HG02943 (cell line): ENCODE results near the gene CLIP1.
"Not testable (repeated sequence)": the region's sequence is repeated elsewhere in the genome, so short reads cannot be mapped to it uniquely, and the experiment has no call there.

ENCODE experiments used
- ATAC-seq: cut with Tn5 transposase; IDR thresholded peaks from one replicate; pipeline ENCODE4 v1.9.1; 2021; ENCODE audit warnings: mild to moderate bottlenecking, low read depth, moderate library complexity; ENCODE audit not compliant: unreplicated experiment

The CLIP1 gene

DNA sequence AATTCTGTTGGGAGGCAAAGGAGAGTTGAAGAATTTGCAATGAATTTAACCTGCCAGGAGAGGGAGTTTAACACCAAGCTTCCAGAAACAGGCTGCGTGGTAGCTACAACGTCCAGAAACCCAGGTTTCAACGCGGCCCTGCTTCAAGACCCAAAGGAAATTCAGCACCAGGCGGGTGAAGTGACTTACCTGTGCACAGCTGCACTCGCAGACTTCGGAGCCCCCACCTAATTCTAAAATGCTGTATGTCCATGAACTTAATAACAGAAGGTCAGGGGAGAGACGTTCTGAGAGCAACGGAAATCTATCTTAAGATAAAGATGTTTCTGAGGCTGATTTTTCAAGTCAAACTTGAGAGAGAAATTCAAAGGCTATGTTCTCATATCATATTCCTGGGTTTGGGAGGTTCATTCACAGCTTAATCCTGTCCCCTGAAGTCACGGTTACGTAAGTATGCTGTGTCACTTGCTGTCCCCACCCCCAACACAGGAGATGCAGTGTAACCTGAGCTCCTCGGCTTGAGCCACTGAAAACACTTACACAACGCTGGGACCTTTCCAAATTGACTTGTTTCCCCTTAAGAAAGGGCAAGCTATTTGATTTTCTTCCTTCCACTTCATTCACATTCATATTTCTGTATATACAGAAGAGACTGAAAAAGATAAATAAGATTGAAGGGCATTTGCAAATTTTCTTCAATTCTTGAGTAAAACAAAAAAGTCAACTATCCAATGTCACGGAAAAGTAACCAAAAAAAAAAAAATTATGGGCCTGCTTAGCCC, 22.7 kb downstream of the CLIP1 start:
- no peak for ATAC-seq

DNA sequence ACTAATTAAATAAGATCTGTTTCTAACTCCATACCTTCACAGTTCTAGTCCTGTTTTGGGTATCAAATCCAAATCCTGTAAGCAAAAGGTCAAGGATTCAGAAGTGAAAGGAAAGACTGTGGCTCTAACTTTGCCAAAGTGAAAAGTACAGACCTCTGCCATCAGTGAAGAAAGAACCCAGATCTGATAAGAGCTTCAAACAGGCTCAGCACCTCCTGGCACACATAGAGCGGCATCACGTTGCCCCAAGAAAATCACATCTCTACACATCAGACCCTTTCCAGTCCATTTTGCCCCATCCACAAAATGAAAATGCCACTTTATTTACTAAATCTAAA, 23.2 kb downstream of the CLIP1 start:
- ATAC-seq, result no peak

DNA sequence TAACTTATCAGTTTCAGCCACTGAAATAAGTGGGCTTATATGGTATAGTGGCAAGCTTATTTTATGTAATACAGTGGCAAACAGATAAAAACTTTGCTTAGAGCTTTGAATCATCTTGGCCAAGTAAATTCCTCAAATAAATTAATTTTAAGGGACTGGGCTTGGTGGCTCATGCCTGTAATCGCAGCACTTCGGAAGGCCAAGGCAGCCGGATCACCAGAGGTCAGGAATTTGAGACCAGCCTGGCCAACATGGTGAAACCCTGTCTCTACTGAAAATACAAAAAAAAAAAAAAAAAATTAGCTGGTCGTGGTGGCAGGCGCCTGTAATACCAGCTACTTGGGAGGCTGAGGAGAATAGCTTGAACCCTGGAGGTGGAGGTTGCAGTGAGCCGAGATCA, 24.5 kb downstream of the CLIP1 start:
- not testable (repeated sequence) for ATAC-seq

GRCh38 chr12:122395319-122395718, 27.1 kb downstream of the CLIP1 start:
- ATAC-seq, result no peak

DNA sequence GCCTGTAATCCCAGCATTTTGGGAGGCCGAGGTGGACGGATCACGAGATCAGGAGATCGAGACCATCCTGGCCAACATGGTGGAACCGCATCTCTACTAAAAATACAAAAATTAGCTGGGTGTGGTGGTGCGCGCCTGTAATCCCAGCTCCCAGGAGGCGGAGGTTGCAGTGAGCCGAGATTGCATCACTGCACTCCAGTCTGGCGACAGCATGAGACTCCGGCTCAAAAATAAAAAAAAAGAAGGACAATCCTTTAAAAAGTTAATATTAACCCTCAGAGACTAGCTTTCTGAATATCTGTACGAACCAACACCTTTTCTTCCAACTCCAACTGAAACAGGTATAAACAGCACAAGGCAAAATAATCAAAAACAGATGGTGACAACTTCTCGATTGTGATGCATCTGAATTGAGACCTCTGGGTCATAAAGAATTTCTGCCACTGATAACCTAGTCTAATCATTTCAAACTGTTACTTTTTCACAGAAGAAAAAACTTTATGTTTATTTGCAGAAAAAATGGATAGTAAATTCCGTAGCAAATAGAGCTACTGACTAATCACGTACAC, 27.8 kb downstream of the CLIP1 start:
- no peak for ATAC-seq

DNA sequence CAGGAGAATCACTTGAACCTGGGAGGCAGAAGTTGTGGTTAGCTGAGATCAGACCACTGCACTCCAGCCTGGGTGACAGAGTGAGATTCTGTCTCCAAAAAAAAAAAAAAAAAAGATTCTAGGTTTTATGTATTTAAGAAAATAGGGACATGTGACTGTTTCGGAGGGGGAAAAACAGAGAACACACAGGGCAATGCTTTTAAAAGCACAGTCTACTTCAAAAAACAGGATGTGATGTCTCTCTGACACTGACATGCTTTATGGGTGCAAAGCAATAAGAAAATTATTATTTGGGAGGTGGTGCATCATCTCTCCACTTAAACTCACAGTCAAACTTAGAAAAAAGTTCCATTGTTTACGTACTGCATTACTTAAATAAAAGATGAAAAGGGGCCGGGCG, 28.7 kb downstream of the CLIP1 start:
- ATAC-seq, result no peak

DNA sequence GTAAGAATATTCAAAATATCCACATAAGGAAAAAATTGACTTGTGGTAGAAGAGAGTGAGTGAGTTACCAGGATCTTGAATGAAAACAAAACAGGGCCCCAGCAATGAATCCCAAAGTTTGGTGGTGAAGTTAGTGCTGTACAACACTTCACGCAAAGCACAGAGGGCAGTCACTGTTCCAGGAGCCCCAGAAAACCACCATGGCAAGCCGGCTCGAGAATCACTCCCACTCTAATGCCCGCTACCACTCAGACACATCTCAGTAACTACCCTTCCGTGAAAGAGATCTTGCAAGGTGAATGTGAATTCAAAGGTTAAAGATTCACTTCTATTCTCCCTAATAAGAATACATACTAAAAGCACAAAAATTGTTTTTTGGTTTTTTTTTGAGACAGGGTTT, 30.1 kb downstream of the CLIP1 start:
- no peak for ATAC-seq

GRCh38 chr12:122389677-122390076, 32.8 kb downstream of the CLIP1 start:
- no peak for ATAC-seq

- no peak for ATAC-seq
Measured at GRCh38 chr12:122387887-122388286, 34.6 kb downstream of the CLIP1 start.

- ATAC-seq, result no peak
Measured at GRCh38 chr12:122385171-122386016, 37.1 kb downstream of the CLIP1 start.

DNA sequence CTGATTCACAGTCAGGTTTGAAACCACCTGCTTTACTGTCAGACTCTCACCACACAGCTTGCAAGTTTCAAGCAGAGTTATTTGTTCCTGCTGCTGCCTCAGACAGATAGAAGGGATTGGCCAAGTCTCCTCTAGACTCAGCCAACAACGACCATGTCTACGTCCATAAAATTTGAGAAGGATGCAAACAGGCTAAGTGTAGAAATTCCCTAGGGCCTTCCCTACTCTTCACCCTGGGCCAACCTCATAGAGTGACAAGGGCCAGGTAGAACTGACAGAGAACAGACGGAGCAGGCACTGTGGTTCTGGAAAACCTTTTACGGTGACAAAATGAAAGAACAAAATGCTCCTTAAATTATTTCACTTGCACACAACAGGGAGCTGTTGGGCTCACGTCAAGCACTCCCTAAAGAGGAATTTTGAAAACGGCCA, 39.5 kb downstream of the CLIP1 start:
- ATAC-seq, result no peak

- ATAC-seq, result no peak
Measured at GRCh38 chr12:122381021-122381420, 41.4 kb downstream of the CLIP1 start.

DNA sequence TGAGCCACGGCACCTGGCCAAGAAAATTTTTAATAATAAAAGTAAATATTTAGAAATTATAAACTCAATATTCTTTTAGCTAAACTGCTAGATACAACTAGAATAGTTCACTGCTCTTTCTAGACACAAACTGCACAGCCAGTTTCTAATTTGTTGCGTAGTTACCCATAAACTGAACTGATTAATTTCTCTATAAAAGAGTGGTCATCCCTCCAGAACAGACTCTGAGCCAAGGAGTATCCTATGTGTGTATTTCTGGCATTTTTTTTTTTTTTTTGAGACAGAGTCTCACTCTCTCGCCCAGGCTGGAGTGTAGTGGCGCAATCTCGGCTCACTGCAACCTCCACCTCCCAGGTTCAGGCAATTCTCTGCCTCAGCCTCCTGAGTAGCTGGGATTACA, 45.7 kb downstream of the CLIP1 start:
- not testable (repeated sequence) for ATAC-seq

DNA sequence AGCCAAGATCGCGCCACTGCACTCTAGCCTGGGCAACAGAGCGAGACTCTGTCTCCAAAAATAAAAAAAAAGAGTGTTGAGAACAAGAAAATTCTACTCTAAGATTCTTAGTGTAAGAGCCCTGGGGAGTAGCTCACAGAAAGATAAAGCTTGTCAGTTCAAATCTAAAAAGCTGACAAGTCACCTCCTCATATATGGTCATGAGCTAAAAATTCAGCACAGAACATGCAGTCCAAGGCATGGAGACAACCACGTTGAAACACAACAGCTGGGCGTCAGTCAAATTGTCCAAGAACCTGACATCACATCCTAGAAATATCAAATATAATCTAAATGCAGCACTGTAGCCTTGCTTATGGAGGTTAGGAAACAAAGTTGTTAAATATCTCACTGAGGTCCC, 47.8 kb downstream of the CLIP1 start:
- ATAC-seq, result no peak

- no peak for ATAC-seq
Measured at GRCh38 chr12:122371475-122372045, 50.9 kb downstream of the CLIP1 start.

GRCh38 chr12:122368361-122369073, 54.0 kb downstream of the CLIP1 start:
- ATAC-seq, result no peak

GRCh38 chr12:122367632-122368031, 54.8 kb downstream of the CLIP1 start:
- ATAC-seq, result not testable (repeated sequence)

DNA sequence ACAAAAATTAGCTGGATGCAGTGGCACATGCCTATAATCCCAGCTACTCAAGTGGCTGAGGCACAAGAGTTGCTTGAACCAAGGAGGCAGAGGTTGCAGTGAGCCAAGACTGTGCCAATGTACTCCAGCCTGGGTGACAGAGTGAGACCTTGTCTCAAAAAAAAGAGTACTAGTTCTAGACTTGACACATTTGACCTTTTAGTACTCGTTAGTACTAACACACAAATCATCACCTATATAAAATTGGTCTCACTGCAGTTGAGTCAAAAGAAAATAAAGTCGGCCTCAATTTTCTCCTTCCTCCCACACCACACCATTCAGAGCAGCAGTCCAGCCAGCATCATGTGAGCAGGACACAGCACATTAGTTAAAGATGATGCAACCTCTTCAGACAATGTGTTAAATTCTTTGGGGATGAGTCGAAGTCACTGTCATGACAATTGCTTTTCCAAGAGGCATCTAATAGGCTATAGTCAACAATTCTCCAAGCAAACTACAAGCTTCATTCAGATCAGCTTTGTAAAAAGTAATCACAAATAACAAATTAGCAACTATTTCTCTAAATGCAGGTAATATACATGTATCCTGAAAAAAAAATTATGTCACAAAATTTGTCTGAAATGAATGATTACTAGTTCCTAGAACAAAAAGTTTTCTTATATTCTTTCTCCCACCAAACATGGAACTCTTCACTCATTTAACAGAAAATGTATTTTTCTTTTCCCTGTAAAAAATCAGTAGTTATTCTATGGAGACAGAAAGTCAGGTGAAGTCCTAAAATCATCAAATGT, 55.6 kb downstream of the CLIP1 start:
- ATAC-seq, result no peak

- ATAC-seq, result not testable (repeated sequence)
Measured at GRCh38 chr12:122365226-122365625, 57.2 kb downstream of the CLIP1 start.

- ATAC-seq, result no peak
Measured at GRCh38 chr12:122363782-122364181, 58.7 kb downstream of the CLIP1 start.
